ENCODE data around the gene FADD.
A peak's percentile ranks its signal among the peaks of the same experiment; 100 is the strongest.

The FADD gene

GRCh38 chr11:70220920-70221319, 17.8 kb downstream of the FADD start:
- Histone ChIP-seq H4K91ac (ENCODE audit: low read depth, low read length, poor library complexity) (no peak overlapping the region), H3K23ac (ENCODE audit: low read depth, low read length, poor library complexity) (no peak overlapping the region), H2BK5ac (ENCODE audit: low read length) (no peak overlapping the region), H3K4me3 (ENCODE audit: low read length in 2 of 2) (no peak overlapping the region), H3K14ac (ENCODE audit: low read length) (no peak overlapping the region), H3K9ac (ENCODE audit: low read depth, low read length, poor library complexity) (no peak overlapping the region), H2BK15ac (ENCODE audit: low read length) (no peak overlapping the region), H3K27ac (replicated peaks; ENCODE audit: low read length) (no peak overlapping the region), H3K4me2 (ENCODE audit: insufficient read depth, low read length, poor library complexity, severe bottlenecking) (no peak overlapping the region), H4K8ac (ENCODE audit: low read depth, low read length) (no peak overlapping the region), H2AFZ (ENCODE audit: low read length) (no peak overlapping the region), H3K18ac (ENCODE audit: low read length) (no peak overlapping the region), H3K27me3 (ENCODE audit: control insufficient read depth in 3 of 3, insufficient read depth in 3 of 3, low read depth in 1 of 3, low read length in 3 of 3) (peaks cover 0 to 3% (median 0%) of the 10 kb centered on the region in 3 experiments), H2AK5ac (ENCODE audit: low read depth, low read length) (no peak overlapping the region), H3K4me1 (ENCODE audit: control insufficient read depth in 2 of 2, insufficient read depth in 1 of 2, low read depth in 1 of 2, low read length in 2 of 2) (peaks cover 0 to 4% of the 10 kb centered on the region in 2 donors), H3K79me1 (ENCODE audit: low read depth, low read length) (no peaks in the 10 kb centered on the region), H2BK120ac (ENCODE audit: low read depth, low read length) (no peak overlapping the region), H3K9me3 (replicated peaks in 1 of 2; ENCODE audit: control insufficient read depth in 2 of 2, insufficient read depth in 1 of 2, low read depth in 1 of 2, low read length in 2 of 2) (no peaks in the 10 kb centered on the region), H2BK12ac (ENCODE audit: low read length) (no peak overlapping the region), H3K36me3 (replicated peaks in 1 of 2; ENCODE audit: control insufficient read depth in 2 of 2, insufficient read depth in 2 of 2, low read length in 2 of 2) (no peaks in the 10 kb centered on the region), H3K4ac (ENCODE audit: low read length) (no peak overlapping the region)
- no peak for DNase-seq (ENCODE audit: low spot score)
- no CpG with 5 or more reads among the region's 1 CpG for WGBS, 2 donors (ENCODE audit: extremely low coverage in 2 of 2, insufficient read length in 2 of 2, insufficient replicate concordance in 1 of 2)

GRCh38 chr11:70225681-70226177, 22.6 kb downstream of the FADD start:
- H4K91ac ChIP-seq (ENCODE audit: low read depth, low read length, poor library complexity) = no peak overlapping the region
- no peak for DNase-seq (ENCODE audit: low spot score)
- no CpG with 5 or more reads among the region's 8 CpGs for WGBS, 2 donors (ENCODE audit: extremely low coverage in 2 of 2, insufficient read length in 2 of 2, insufficient replicate concordance in 1 of 2)

GRCh38 chr11:70226183-70226582, 23.1 kb downstream of the FADD start:
- no peak overlapping the region for H2AFZ ChIP-seq (ENCODE audit: low read length)
- H2BK15ac ChIP-seq (ENCODE audit: low read length) = no peak overlapping the region
- H3K9ac ChIP-seq (ENCODE audit: low read depth, low read length, poor library complexity) = peak overlapping the region; percentile 13
- H2BK5ac ChIP-seq (ENCODE audit: low read length) = no peak overlapping the region
- H3K23ac ChIP-seq (ENCODE audit: low read depth, low read length, poor library complexity) = peak overlapping the region; percentile 56
- H3K27me3 ChIP-seq (ENCODE audit: control insufficient read depth in 3 of 3, insufficient read depth in 3 of 3, low read depth in 1 of 3, low read length in 3 of 3) = peaks cover 0 to 8% (median 0%) of the 10 kb centered on the region in 3 experiments
- H3K27ac ChIP-seq (replicated peaks; ENCODE audit: low read length) = no peak overlapping the region
- H3K18ac ChIP-seq (ENCODE audit: low read length) = peak overlapping the region; percentile 12
- H3K4me3 ChIP-seq (ENCODE audit: low read length in 2 of 2) = no peak overlapping the region
- DNase-seq (ENCODE audit: low spot score) = no peak
- H3K4ac ChIP-seq (ENCODE audit: low read length) = no peak overlapping the region
- H3K9me3 ChIP-seq (replicated peaks in 1 of 2; ENCODE audit: control insufficient read depth in 2 of 2, insufficient read depth in 1 of 2, low read depth in 1 of 2, low read length in 2 of 2) = no peaks in the 10 kb centered on the region
- H3K4me2 ChIP-seq (ENCODE audit: insufficient read depth, low read length, poor library complexity, severe bottlenecking) = no peak overlapping the region
- no CpG with 5 or more reads among the region's 3 CpGs for WGBS, 2 donors (ENCODE audit: extremely low coverage in 2 of 2, insufficient read length in 2 of 2, insufficient replicate concordance in 1 of 2)
- no peak overlapping the region for H4K8ac ChIP-seq (ENCODE audit: low read depth, low read length)
- H3K4me1 ChIP-seq (ENCODE audit: control insufficient read depth in 2 of 2, insufficient read depth in 1 of 2, low read depth in 1 of 2, low read length in 2 of 2) = peaks cover 0 to 1% of the 10 kb centered on the region in 2 donors
- H3K79me1 ChIP-seq (ENCODE audit: low read depth, low read length) = no peaks in the 10 kb centered on the region
- H2BK12ac ChIP-seq (ENCODE audit: low read length) = no peak overlapping the region
- H3K14ac ChIP-seq (ENCODE audit: low read length) = no peak overlapping the region
- no peak overlapping the region for H2BK120ac ChIP-seq (ENCODE audit: low read depth, low read length)
- no peak overlapping the region for H4K91ac ChIP-seq (ENCODE audit: low read depth, low read length, poor library complexity)
- H2AK5ac ChIP-seq (ENCODE audit: low read depth, low read length) = peak overlapping the region; percentile 17
- no peaks in the 10 kb centered on the region for H3K36me3 ChIP-seq (replicated peaks in 1 of 2; ENCODE audit: control insufficient read depth in 2 of 2, insufficient read depth in 2 of 2, low read length in 2 of 2)

More at GRCh38 chr11:70225681-70226177, 22.6 kb downstream of the FADD start:
- Histone ChIP-seq H3K23ac (ENCODE audit: low read depth, low read length, poor library complexity) (peak overlapping the region; percentile 56), H3K79me1 (ENCODE audit: low read depth, low read length) (no peaks in the 10 kb centered on the region), H3K4ac (ENCODE audit: low read length) (no peak overlapping the region), H4K8ac (ENCODE audit: low read depth, low read length) (no peak overlapping the region), H2BK120ac (ENCODE audit: low read depth, low read length) (no peak overlapping the region), H2BK5ac (ENCODE audit: low read length) (no peak overlapping the region), H3K27me3 (ENCODE audit: control insufficient read depth in 3 of 3, insufficient read depth in 3 of 3, low read depth in 1 of 3, low read length in 3 of 3) (peaks cover 0 to 3% (median 0%) of the 10 kb centered on the region in 3 experiments), H2BK15ac (ENCODE audit: low read length) (no peak overlapping the region), H3K9me3 (replicated peaks in 1 of 2; ENCODE audit: control insufficient read depth in 2 of 2, insufficient read depth in 1 of 2, low read depth in 1 of 2, low read length in 2 of 2) (no peaks in the 10 kb centered on the region), H3K4me3 (ENCODE audit: low read length in 2 of 2) (no peak overlapping the region), H2AFZ (ENCODE audit: low read length) (no peak overlapping the region), H3K18ac (ENCODE audit: low read length) (no peak overlapping the region), H3K9ac (ENCODE audit: low read depth, low read length, poor library complexity) (no peak overlapping the region), H3K36me3 (replicated peaks in 1 of 2; ENCODE audit: control insufficient read depth in 2 of 2, insufficient read depth in 2 of 2, low read length in 2 of 2) (no peaks in the 10 kb centered on the region), H2AK5ac (ENCODE audit: low read depth, low read length) (no peak overlapping the region), H3K14ac (ENCODE audit: low read length) (no peak overlapping the region), H3K4me1 (ENCODE audit: control insufficient read depth in 2 of 2, insufficient read depth in 1 of 2, low read depth in 1 of 2, low read length in 2 of 2) (no peaks in the 10 kb centered on the region), H3K27ac (replicated peaks; ENCODE audit: low read length) (no peak overlapping the region), H2BK12ac (ENCODE audit: low read length) (no peak overlapping the region), H3K4me2 (ENCODE audit: insufficient read depth, low read length, poor library complexity, severe bottlenecking) (no peak overlapping the region)

GRCh38 chr11:70226967-70227366, 23.9 kb downstream of the FADD start:
- Histone ChIP-seq H2BK15ac (ENCODE audit: low read length) (no peak overlapping the region), H3K9me3 (replicated peaks in 1 of 2; ENCODE audit: control insufficient read depth in 2 of 2, insufficient read depth in 1 of 2, low read depth in 1 of 2, low read length in 2 of 2) (no peaks in the 10 kb centered on the region), H3K9ac (ENCODE audit: low read depth, low read length, poor library complexity) (no peak overlapping the region), H3K36me3 (replicated peaks in 1 of 2; ENCODE audit: control insufficient read depth in 2 of 2, insufficient read depth in 2 of 2, low read length in 2 of 2) (no peaks in the 10 kb centered on the region), H2AFZ (ENCODE audit: low read length) (no peak overlapping the region), H3K14ac (ENCODE audit: low read length) (no peak overlapping the region), H3K27ac (replicated peaks; ENCODE audit: low read length) (no peak overlapping the region), H2AK5ac (ENCODE audit: low read depth, low read length) (no peak overlapping the region), H3K4me3 (ENCODE audit: low read length in 2 of 2) (no peak overlapping the region), H2BK120ac (ENCODE audit: low read depth, low read length) (no peak overlapping the region), H2BK12ac (ENCODE audit: low read length) (no peak overlapping the region), H2BK5ac (ENCODE audit: low read length) (no peak overlapping the region), H3K18ac (ENCODE audit: low read length) (peak overlapping the region; percentile 4), H3K4me1 (ENCODE audit: control insufficient read depth in 2 of 2, insufficient read depth in 1 of 2, low read depth in 1 of 2, low read length in 2 of 2) (peaks cover 2 to 5% of the 10 kb centered on the region in 2 donors), H4K8ac (ENCODE audit: low read depth, low read length) (no peak overlapping the region), H3K79me1 (ENCODE audit: low read depth, low read length) (no peaks in the 10 kb centered on the region), H3K4me2 (ENCODE audit: insufficient read depth, low read length, poor library complexity, severe bottlenecking) (no peak overlapping the region), H3K23ac (ENCODE audit: low read depth, low read length, poor library complexity) (no peak overlapping the region), H4K91ac (ENCODE audit: low read depth, low read length, poor library complexity) (no peak overlapping the region), H3K4ac (ENCODE audit: low read length) (no peak overlapping the region), H3K27me3 (ENCODE audit: control insufficient read depth in 3 of 3, insufficient read depth in 3 of 3, low read depth in 1 of 3, low read length in 3 of 3) (peaks cover 0 to 12% (median 0%) of the 10 kb centered on the region in 3 experiments)
- DNase-seq (ENCODE audit: low spot score) = no peak
- WGBS, 2 donors (ENCODE audit: extremely low coverage in 2 of 2, insufficient read length in 2 of 2, insufficient replicate concordance in 1 of 2) = no CpG with 5 or more reads among the region's 9 CpGs

Measured in neuronal stem cell (in vitro differentiated cells).